Endothelial cell of umbilical vein (primary cell): ENCODE data around the gene KNCN. TPM values are rescaled to one million over a fixed set of nuclear protein-coding genes. Genes with fewer than 3 reads are reported as not detected.

Experiments
- BruUV-seq: library from RNA; stranded (reverse); fragments of 400-500 nt; replicated peaks from 2 replicates; lab custom pipeline; 2021; lab: Mats Ljungman, UMichigan
- CTCF ChIA-PET: fragments of 300-600, 350-600 bp; sonication (Branson Sonifier 250); formaldehyde crosslinking; loops from one replicate; lab custom pipeline; 2021; ENCODE audit warnings: antibody characterized with exemption, inconsistent platforms; lab: Charles Lee
- POLR2A ChIA-PET: fragments of 300-600, 350-600 bp; sonication (Branson Sonifier 250); formaldehyde crosslinking; loops from one replicate; lab custom pipeline; 2021; ENCODE audit warnings: antibody characterized with exemption, inconsistent platforms; lab: Charles Lee
- DNase-seq: peaks from one replicate; pipeline ENCODE4 v3.0.0-alpha.2; 2011; ENCODE audit warnings: low read depth, low spot score
- FAIRE-seq: peaks from 2 replicates; lab custom pipeline; 2011; peaks lifted over from hg19 to GRCh38; lab: Jason Lieb, UNC
- H2AFZ ChIP-seq: 2 replicates; pipeline ENCODE4 v1.6.0; 2012; ENCODE audit warnings: low read depth, low read length, control low read depth, inconsistent platforms
- H3K27ac ChIP-seq: 2 replicates; pipeline ENCODE4 v1.5.1; 2011; ENCODE audit warnings: low read depth, mild to moderate bottlenecking, control low read depth, low read length, moderate library complexity; ENCODE audit not compliant: insufficient read depth
- H3K27me3 ChIP-seq, 2 experiments: 2 replicates each; pipeline versions ENCODE4 v1.6.0 to v1.6.1; 2011; ENCODE audit warnings: low read length in 2 of 2, mixed read lengths in 1 of 2; ENCODE audit not compliant: control insufficient read depth in 2 of 2, insufficient read depth in 2 of 2
- H3K36me3 ChIP-seq, 2 experiments: 2 replicates in 1 of 2; 3 replicates in 1 of 2; pipeline ENCODE4 v1.5.1; 2011; ENCODE audit warnings: low read length in 2 of 2, mild to moderate bottlenecking in 1 of 2, moderate library complexity in 1 of 2; ENCODE audit not compliant: control insufficient read depth in 2 of 2, insufficient read depth in 2 of 2; ENCODE audit errors: extremely low read depth in 1 of 2
- H3K4me1 ChIP-seq: 3 replicates; pipeline ENCODE4 v1.5.1; 2011; ENCODE audit warnings: mild to moderate bottlenecking, low read length; ENCODE audit not compliant: control insufficient read depth, insufficient read depth; ENCODE audit errors: extremely low read depth
- H3K4me2 ChIP-seq: 2 replicates; pipeline ENCODE4 v1.6.1; 2011; ENCODE audit warnings: low read length, control low read depth, mixed read lengths; ENCODE audit not compliant: insufficient read depth
- H3K4me3 ChIP-seq, 3 experiments: fragments of 200-600 bp in 1 of 3; sonication (generic), shearing (Covaris generic) in 1 of 3; replicated peaks in 1 of 3; 2 replicates each; pipeline ENCODE4 v1.5.1; 2011 to 2016; ENCODE audit warnings: control low read depth in 3 of 3, low read length in 3 of 3, mild to moderate bottlenecking in 2 of 3, inconsistent platforms in 1 of 3, low read depth in 1 of 3, moderate library complexity in 1 of 3; ENCODE audit not compliant: insufficient read depth in 1 of 3
- H3K79me2 ChIP-seq: 2 replicates; pipeline ENCODE4 v1.6.0; 2012; ENCODE audit warnings: low read length, inconsistent platforms; ENCODE audit not compliant: control insufficient read depth, insufficient read depth
- H3K9ac ChIP-seq: replicated peaks from 2 replicates; pipeline ENCODE3; 2011; ENCODE audit warnings: low read length, control low read depth; ENCODE audit not compliant: insufficient read depth; ENCODE audit errors: extremely low read depth
- H3K9me1 ChIP-seq: replicated peaks from 3 replicates; pipeline ENCODE4 v1.6.0; 2011; ENCODE audit warnings: mild to moderate bottlenecking, low read length; ENCODE audit not compliant: control insufficient read depth, insufficient read depth; ENCODE audit errors: extremely low read depth
- H3K9me3 ChIP-seq: replicated peaks from 2 replicates; pipeline ENCODE4 v1.5.1; 2012; ENCODE audit warnings: low read length, inconsistent platforms; ENCODE audit not compliant: control insufficient read depth, insufficient read depth
- H4K20me1 ChIP-seq: replicated peaks from 2 replicates; pipeline ENCODE3; 2011; ENCODE audit warnings: mild to moderate bottlenecking, low read length; ENCODE audit not compliant: control insufficient read depth, insufficient read depth; ENCODE audit errors: extremely low read depth
- CTCF ChIP-seq, 2 donors: IDR thresholded peaks; 1 replicate in 1 of 2; 2 replicates in 1 of 2; pipeline ENCODE4 v1.5.1; 2011; ENCODE audit warnings: low read length in 2 of 2, mild to moderate bottlenecking in 2 of 2, moderate library complexity in 2 of 2, control low read depth in 1 of 2, inconsistent platforms in 1 of 2, low read depth in 1 of 2; ENCODE audit not compliant: insufficient read depth in 1 of 2; ENCODE audit errors: extremely low read depth in 1 of 2
- EZH2 ChIP-seq: IDR thresholded peaks from 2 replicates; pipeline ENCODE4 v1.6.1; 2012; ENCODE audit warnings: borderline replicate concordance, low read depth, mild to moderate bottlenecking, moderate library complexity, low read length, inconsistent platforms; ENCODE audit not compliant: severe bottlenecking
- FOS ChIP-seq: IDR thresholded peaks from 2 replicates; pipeline ENCODE4 v1.6.1; 2011; ENCODE audit warnings: mild to moderate bottlenecking, low read length, moderate library complexity, borderline replicate concordance; ENCODE audit not compliant: insufficient read depth
- GATA2 ChIP-seq: IDR thresholded peaks from 2 replicates; pipeline ENCODE4 v1.7.0; 2011; ENCODE audit warnings: low read depth, mild to moderate bottlenecking, moderate library complexity, mixed read lengths, low read length; ENCODE audit not compliant: insufficient read length, insufficient read depth
- JUN ChIP-seq: IDR thresholded peaks from 2 replicates; pipeline ENCODE4 v1.6.1; 2011; ENCODE audit warnings: borderline replicate concordance, low read depth; ENCODE audit not compliant: insufficient read length, insufficient read depth
- MAX ChIP-seq: IDR thresholded peaks from 2 replicates; pipeline ENCODE4 v1.6.1; 2011; ENCODE audit not compliant: insufficient read depth, insufficient read length
- MYC ChIP-seq: IDR thresholded peaks from one replicate; pipeline ENCODE4 v1.6.1; 2011; ENCODE audit warnings: mild to moderate bottlenecking, low read depth, low read length
- POLR2A ChIP-seq: IDR thresholded peaks from 2 replicates; pipeline ENCODE4 v1.6.1; 2012; ENCODE audit warnings: low read depth, mild to moderate bottlenecking, control low read depth, low read length
- POLR2AphosphoS5 ChIP-seq: IDR thresholded peaks from 2 replicates; pipeline ENCODE4 v1.6.1; 2012; ENCODE audit warnings: low read depth, mild to moderate bottlenecking, control low read depth, low read length, moderate library complexity; ENCODE audit not compliant: insufficient read depth
- dilution Hi-C: fragments of 300-500 bp; cut with MboI; formaldehyde crosslinking; loops from one replicate; pipeline ENCODE4 v1.15.0; 2019; ENCODE audit warnings: low sequenced_read_pairs; ENCODE audit not compliant: extremely low pct_ligation_motif_present
- intact Hi-C: fragments of 100-400 bp; cut with micrococcal nuclease; formaldehyde crosslinking; loops from one replicate; pipeline ENCODE4 v1.10.0; 2022
- polyA plus RNA-seq, 4 experiments: library from polyadenylated mRNA; depleted of rRNA in 3 of 4; stranded (reverse) in 3 of 4; unstranded in 1 of 4; fragments of >200 nt; gene quantifications; 2 replicates each; pipeline versions ENCODE4 v1.2.1 to v1.2.3, GENCODE V29; 2011 to 2012; ENCODE audit warnings: missing spikeins in 1 of 4
- total RNA-seq: library from RNA; stranded (reverse); gene quantifications from 2 replicates; pipeline ENCODE4 v1.2.3, GENCODE V29; 2021

Gene KNCN
- total and polyA plus RNA-seq, 2 donors (not counting 3 experiments of a cell fraction or from before 2014, with no cell fraction given), result not detected

GRCh38 chr1:46506470-46507219, 44.8 kb downstream of the KNCN start:
- Histone ChIP-seq H2AFZ (no peak overlapping the region), H3K79me2 (no peaks in the 10 kb centered on the region), H3K9ac (no peak overlapping the region), H3K27ac (no peak overlapping the region), H3K4me1 (no peaks in the 10 kb centered on the region), H3K9me1 (no peaks in the 10 kb centered on the region), H3K4me3 (no peak overlapping the region), H4K20me1 (no peaks in the 10 kb centered on the region), H3K9me3 (no peaks in the 10 kb centered on the region), H3K27me3 (peaks cover 6 to 12% of the 10 kb centered on the region in 2 experiments), H3K4me2 (no peak overlapping the region), H3K36me3 (no peaks in the 10 kb centered on the region)
- intact Hi-C loops (no loop called here), dilution Hi-C loops (no loop called here)
- no peak for DNase-seq
- no TSS peak for BruUV-seq
- no peak for FAIRE-seq
- POLR2A ChIA-PET, result no interaction called here
- TF ChIP-seq CTCF (IDR thresholded peaks at IDR 0.05; ENCODE audit: extremely low read depth in 1 of 2, insufficient read depth in 1 of 2, low read depth in 1 of 2, low read length in 2 of 2), result no peak
- TF ChIP-seq GATA2, result no peak
- TF ChIP-seq POLR2A, result no peak
- no peak for TF ChIP-seq JUN
- no peak for TF ChIP-seq MYC
- no peak for TF ChIP-seq MAX
- no peak for TF ChIP-seq POLR2AphosphoS5
- no peak for TF ChIP-seq EZH2
- TF ChIP-seq FOS, result no peak
- CTCF ChIA-PET, result interaction anchor here (0.9 to 1.2 kb wide), 3 partner anchors 12 to 19 kb away, joined by 3 read pairs; no protein-coding TSS in a partner anchor
